IMR-90 (cell line): ENCODE data around the gene GLRA3. TPM values are rescaled to one million over a fixed set of nuclear protein-coding genes. Genes with fewer than 3 reads are reported as not detected.

Experiments used
- ATAC-seq: fragments of 200-7000 bp; cut with Tn5 transposase; 2 replicates; pipeline ENCODE4 v1.9.1; 2020; ENCODE audit warnings: low read depth, mild to moderate bottlenecking, moderate library complexity
- BruUV-seq: library from RNA; stranded (reverse); fragments of 400-500 nt; replicated peaks from 2 replicates; lab custom pipeline; 2021; lab: Mats Ljungman, UMichigan
- CTCF ChIA-PET: fragments of 300-600 bp; formaldehyde crosslinking; extraction: SDS; loops from one replicate; lab custom pipeline; 2021; ENCODE audit warnings: antibody characterized with exemption; lab: Yijun Ruan, JAX
- POLR2A ChIA-PET: fragments of 300-600 bp; sonication (Branson Sonifier 250); formaldehyde crosslinking; loops from one replicate; lab custom pipeline; 2022; ENCODE audit warnings: antibody characterized with exemption; ENCODE audit not compliant: unreplicated experiment; lab: Charles Lee
- DNase-seq: peaks from one replicate; pipeline ENCODE4 v3.0.0; 2013
- H2AFZ ChIP-seq: replicated peaks from 2 replicates; pipeline ENCODE3; 2013; ENCODE audit warnings: low read length, mild to moderate bottlenecking; ENCODE audit not compliant: poor library complexity
- H2AK5ac ChIP-seq: 2 replicates; pipeline ENCODE4 v1.6.1; 2013; ENCODE audit warnings: low read depth, low read length, inconsistent platforms
- H2AK9ac ChIP-seq: replicated peaks from 2 replicates; pipeline ENCODE3; 2013; ENCODE audit warnings: mild to moderate bottlenecking, low read depth, low read length, moderate library complexity; ENCODE audit not compliant: poor library complexity
- H2BK120ac ChIP-seq: 2 replicates; pipeline ENCODE4 v1.6.1; 2013; ENCODE audit warnings: low read depth, low read length, inconsistent platforms
- H2BK15ac ChIP-seq: 3 replicates; pipeline ENCODE4 v1.6.1; 2013; ENCODE audit warnings: low read depth, low read length, inconsistent platforms
- H2BK20ac ChIP-seq: 2 replicates; pipeline ENCODE4 v1.6.1; 2013; ENCODE audit warnings: low read depth, mild to moderate bottlenecking, inconsistent platforms, low read length, moderate library complexity
- H2BK5ac ChIP-seq: 2 replicates; pipeline ENCODE4 v1.6.1; 2013; ENCODE audit warnings: mild to moderate bottlenecking, low read depth, low read length, inconsistent platforms; ENCODE audit not compliant: poor library complexity, severe bottlenecking
- H3K14ac ChIP-seq: replicated peaks from 2 replicates; pipeline ENCODE4 v1.6.1; 2013; ENCODE audit warnings: low read depth, low read length, inconsistent platforms
- H3K18ac ChIP-seq: 2 replicates; pipeline ENCODE4 v1.6.1; 2013; ENCODE audit warnings: low read depth, low read length, control low read depth
- H3K23ac ChIP-seq: 2 replicates; pipeline ENCODE4 v1.6.1; 2013; ENCODE audit warnings: low read depth, low read length, inconsistent platforms
- H3K27ac ChIP-seq: 2 replicates; pipeline ENCODE4 v1.5.1; 2013; ENCODE audit warnings: mild to moderate bottlenecking, control low read depth, low read length; ENCODE audit not compliant: insufficient read depth
- H3K27me3 ChIP-seq: 2 replicates; pipeline ENCODE4 v1.6.1; 2013; ENCODE audit warnings: low read length; ENCODE audit not compliant: control insufficient read depth, insufficient read depth
- H3K36me3 ChIP-seq: 2 replicates; pipeline ENCODE4 v1.6.1; 2013; ENCODE audit warnings: low read length, mixed read lengths; ENCODE audit not compliant: control insufficient read depth, insufficient read depth
- H3K4ac ChIP-seq: 2 replicates; pipeline ENCODE4 v1.6.1; 2013; ENCODE audit warnings: low read depth, low read length, inconsistent platforms
- H3K4me1 ChIP-seq: 2 replicates; pipeline ENCODE4 v1.6.1; 2013; ENCODE audit warnings: low read length, mixed read lengths; ENCODE audit not compliant: control insufficient read depth, insufficient read depth
- H3K4me2 ChIP-seq: 2 replicates; pipeline ENCODE4 v1.6.1; 2013; ENCODE audit warnings: low read depth, mild to moderate bottlenecking, control low read depth, low read length, moderate library complexity
- H3K4me3 ChIP-seq: 2 replicates; pipeline ENCODE4 v1.5.1; 2013; ENCODE audit warnings: low read depth, mild to moderate bottlenecking, control low read depth, low read length, moderate library complexity; ENCODE audit not compliant: insufficient read depth
- H3K56ac ChIP-seq: 2 replicates; pipeline ENCODE4 v1.6.1; 2013; ENCODE audit warnings: low read length, inconsistent platforms; ENCODE audit not compliant: insufficient read depth; ENCODE audit errors: extremely low read depth
- H3K79me1 ChIP-seq, 2 experiments: 2 replicates each; pipeline ENCODE4 v1.6.1; 2013; ENCODE audit warnings: low read length in 2 of 2, inconsistent platforms in 1 of 2, low read depth in 1 of 2
- H3K9ac ChIP-seq: 2 replicates; pipeline ENCODE4 v1.6.1; 2013; ENCODE audit warnings: low read depth, low read length, control low read depth
- H3K9me1 ChIP-seq: 2 replicates; pipeline ENCODE4 v1.6.1; 2013; ENCODE audit warnings: low read length, inconsistent platforms; ENCODE audit not compliant: insufficient read depth
- H3K9me3 ChIP-seq: 2 replicates; pipeline ENCODE4 v1.6.1; 2013; ENCODE audit warnings: low read length; ENCODE audit not compliant: control insufficient read depth, insufficient read depth
- H4K20me1 ChIP-seq: 2 replicates; pipeline ENCODE4 v1.6.1; 2013; ENCODE audit warnings: low read length, inconsistent platforms; ENCODE audit not compliant: insufficient read depth
- H4K5ac ChIP-seq: 2 replicates; pipeline ENCODE4 v1.6.1; 2013; ENCODE audit warnings: mild to moderate bottlenecking, low read depth, low read length, control low read depth
- H4K8ac ChIP-seq, 2 experiments: 2 replicates each; pipeline ENCODE4 v1.6.1; 2013; ENCODE audit warnings: low read depth in 2 of 2, low read length in 2 of 2, control low read depth in 1 of 2, inconsistent platforms in 1 of 2
- H4K91ac ChIP-seq: 2 replicates; pipeline ENCODE4 v1.6.1; 2013; ENCODE audit warnings: low read depth, low read length, inconsistent platforms; ENCODE audit not compliant: insufficient read depth
- BHLHE40 ChIP-seq: fragments of 150-350 bp; IDR thresholded peaks from 2 replicates; pipeline ENCODE4 v1.6.1; 2016; ENCODE audit warnings: mild to moderate bottlenecking, low read depth, low read length
- CEBPB ChIP-seq: IDR thresholded peaks from 2 replicates; pipeline ENCODE4 v1.6.1; 2012; ENCODE audit warnings: low read depth, low read length, improper control_type of control experiment
- CHD1 ChIP-seq: IDR thresholded peaks from 2 replicates; pipeline ENCODE4 v1.6.1; 2012; ENCODE audit warnings: low read depth, low read length, improper control_type of control experiment
- FOS ChIP-seq: fragments of 150-350 bp; IDR thresholded peaks from 2 replicates; pipeline ENCODE4 v1.6.1; 2016; ENCODE audit warnings: low read depth, low read length
- MAZ ChIP-seq: IDR thresholded peaks from 2 replicates; pipeline ENCODE4 v1.6.1; 2012; ENCODE audit warnings: low read depth, mild to moderate bottlenecking, low read length, improper control_type of control experiment, moderate library complexity, borderline replicate concordance
- MXI1 ChIP-seq: IDR thresholded peaks from 2 replicates; pipeline ENCODE4 v1.6.1; 2012; ENCODE audit warnings: low read depth, mild to moderate bottlenecking, low read length, moderate library complexity, borderline replicate concordance
- NFE2L2 ChIP-seq: fragments of 150-350 bp; IDR thresholded peaks from 2 replicates; pipeline ENCODE4 v1.6.1; 2016; ENCODE audit warnings: low read depth, mild to moderate bottlenecking, low read length
- POLR2A ChIP-seq: IDR thresholded peaks from 2 replicates; pipeline ENCODE4 v1.6.1; 2012; ENCODE audit warnings: mild to moderate bottlenecking, low read depth, low read length
- RFX5 ChIP-seq: IDR thresholded peaks from 2 replicates; pipeline ENCODE4 v1.8.0; 2012; ENCODE audit warnings: low read depth, mild to moderate bottlenecking, low read length, moderate library complexity
- SMC3 ChIP-seq: fragments of 150-350 bp; IDR thresholded peaks from 2 replicates; pipeline ENCODE4 v1.6.1; 2016; ENCODE audit warnings: low read depth, mild to moderate bottlenecking, antibody characterized with exemption, low read length, moderate library complexity
- WGBS, 2 experiments: methylation state at CpG; one replicate each; pipeline versions ENCODE4 v1.1.5 to v1.1.7; 2013; ENCODE audit warnings: missing lambda C conversion rate in 2 of 2; ENCODE audit not compliant: insufficient read length in 1 of 2; ENCODE audit errors: extremely low coverage in 2 of 2; 5-methylcytosine and 5-hydroxymethylcytosine counted together
- dilution Hi-C: fragments of 300-500 bp; cut with HindIII; formaldehyde crosslinking; loops from one replicate; pipeline ENCODE4 v1.14.3; 2018; ENCODE audit warnings: low sequenced_read_pairs; ENCODE audit not compliant: unreplicated experiment
- in situ Hi-C: fragments of 300-500 bp; cut with MboI; formaldehyde crosslinking; loops from 3 replicates; pipeline ENCODE4 v1.14.3; 2019; ENCODE audit warnings: low sequenced_read_pairs, inconsistent platforms, mixed read lengths
- intact Hi-C: fragments of 100-400 bp; cut with micrococcal nuclease; formaldehyde crosslinking; loops from 2 replicates; pipeline ENCODE4 v1.10.0; 2022
- polyA plus RNA-seq, 3 experiments: library from polyadenylated mRNA; depleted of rRNA; stranded (reverse); fragments of >200 nt; gene quantifications; 2 replicates each; pipeline ENCODE4 v1.2.3, GENCODE V29; 2012; ENCODE audit warnings: low replicate concordance in 1 of 3
- total RNA-seq: library from RNA; depleted of rRNA; stranded (reverse); fragments of >200 nt; gene quantifications from 2 replicates; pipeline ENCODE4 v1.2.3, GENCODE V29; 2012
- TF ChIP-seq, protein P1 (sequence below): fragments of 150-350 bp; IDR thresholded peaks from 2 replicates; pipeline ENCODE4 v1.6.1; 2017; ENCODE audit warnings: mild to moderate bottlenecking, antibody characterized with exemption, low read length, low read depth
- TF ChIP-seq, protein P2 (sequence below): fragments of 150-350 bp; IDR thresholded peaks from 2 replicates; pipeline ENCODE4 v1.6.1; 2016; ENCODE audit warnings: low read depth, mild to moderate bottlenecking, low read length, moderate library complexity, borderline replicate concordance

Gene GLRA3
- total and polyA plus RNA-seq, 2 of the 4 experiments (the other 2 are of a cell fraction), result not detected

DNA sequence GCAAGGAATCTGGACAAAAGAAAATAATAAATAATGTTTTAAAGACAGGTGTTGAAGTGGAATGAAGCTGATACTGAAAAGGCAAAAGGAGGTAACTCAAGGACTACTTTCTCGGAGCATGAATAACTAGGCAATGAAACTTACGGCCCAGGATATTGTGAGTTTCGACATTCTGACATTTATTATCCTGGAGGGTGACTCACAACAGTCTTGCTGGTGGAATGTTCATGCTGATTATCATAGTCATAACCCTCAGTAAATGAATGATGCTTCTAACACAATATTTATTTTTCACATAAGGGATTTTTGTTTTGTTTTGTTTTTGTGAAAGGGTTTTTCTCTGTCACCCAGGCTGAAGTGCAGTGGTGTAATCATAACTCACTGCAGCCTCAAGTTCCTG, 159.8 kb downstream of the GLRA3 start:
- ChIA-PET POLR2A (no interaction called here), CTCF (no interaction called here)
- Histone ChIP-seq H3K18ac (no peak overlapping the region), H2BK20ac (no peak overlapping the region), H2BK15ac (no peak overlapping the region), H3K4ac (no peak overlapping the region), H2BK5ac (no peak overlapping the region), H2AFZ (no peak overlapping the region), H4K5ac (no peak overlapping the region), H3K36me3 (no peaks in the 10 kb centered on the region), H2BK120ac (no peak overlapping the region), H3K79me1 (no peaks in the 10 kb centered on the region), H3K14ac (no peak overlapping the region), H2AK5ac (no peak overlapping the region), H3K27me3 (no peaks in the 10 kb centered on the region), H2AK9ac (no peak overlapping the region), H3K56ac (no peak overlapping the region), H4K20me1 (no peaks in the 10 kb centered on the region), H3K27ac (no peak overlapping the region), H4K91ac (no peak overlapping the region), H3K4me3 (no peak overlapping the region), H3K9ac (no peak overlapping the region), H3K4me1 (no peaks in the 10 kb centered on the region), H3K4me2 (no peak overlapping the region), H3K9me3 (peaks cover 3% of the 10 kb centered on the region; the same call in 1 of the 2 replicates), H3K23ac (no peak overlapping the region), H4K8ac (no peak overlapping the region), H3K9me1 (no peaks in the 10 kb centered on the region)
- TF ChIP-seq NFE2L2 (no peak), CHD1 (no peak), POLR2A (no peak), BHLHE40 (no peak), CEBPB (no peak), MAZ (no peak), MXI1 (no peak), RFX5 (no peak), SMC3 (no peak), FOS (no peak)
- TF ChIP-seq, protein P1, sequence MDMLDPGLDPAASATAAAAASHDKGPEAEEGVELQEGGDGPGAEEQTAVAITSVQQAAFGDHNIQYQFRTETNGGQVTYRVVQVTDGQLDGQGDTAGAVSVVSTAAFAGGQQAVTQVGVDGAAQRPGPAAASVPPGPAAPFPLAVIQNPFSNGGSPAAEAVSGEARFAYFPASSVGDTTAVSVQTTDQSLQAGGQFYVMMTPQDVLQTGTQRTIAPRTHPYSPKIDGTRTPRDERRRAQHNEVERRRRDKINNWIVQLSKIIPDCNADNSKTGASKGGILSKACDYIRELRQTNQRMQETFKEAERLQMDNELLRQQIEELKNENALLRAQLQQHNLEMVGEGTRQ, result no peak
- TF ChIP-seq, protein P2, sequence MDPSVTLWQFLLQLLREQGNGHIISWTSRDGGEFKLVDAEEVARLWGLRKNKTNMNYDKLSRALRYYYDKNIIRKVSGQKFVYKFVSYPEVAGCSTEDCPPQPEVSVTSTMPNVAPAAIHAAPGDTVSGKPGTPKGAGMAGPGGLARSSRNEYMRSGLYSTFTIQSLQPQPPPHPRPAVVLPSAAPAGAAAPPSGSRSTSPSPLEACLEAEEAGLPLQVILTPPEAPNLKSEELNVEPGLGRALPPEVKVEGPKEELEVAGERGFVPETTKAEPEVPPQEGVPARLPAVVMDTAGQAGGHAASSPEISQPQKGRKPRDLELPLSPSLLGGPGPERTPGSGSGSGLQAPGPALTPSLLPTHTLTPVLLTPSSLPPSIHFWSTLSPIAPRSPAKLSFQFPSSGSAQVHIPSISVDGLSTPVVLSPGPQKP, result no peak
- BruUV-seq, result no TSS peak
- in situ Hi-C loops, result no loop called here
- ATAC-seq (peak; percentile 40; the same call in 1 of the 2 replicates), DNase-seq (peak; percentile 50)
- dilution Hi-C loops, result no loop called here
- WGBS, 2 experiments, result no CpG with 5 or more reads among the region's 3 CpGs
- intact Hi-C loops, result no loop called here
